Neural progenitor cell (in vitro differentiated cells): ENCODE results near the gene ABCC4. TPM values are rescaled to one million over a fixed set of nuclear protein-coding genes. Genes with fewer than 3 reads are reported as not detected.

ENCODE experiments used
- DNase-seq: peaks from one replicate; pipeline ENCODE4 v3.0.0-alpha.2; 2016; ENCODE audit warnings: low spot score
- H2AFZ ChIP-seq: fragments of 200-600 bp; sonication (generic); replicated peaks from 2 replicates; pipeline ENCODE4 v1.6.1; 2016; ENCODE audit warnings: antibody characterized with exemption
- H3F3A ChIP-seq: fragments of 200-600 bp; sonication (generic); 2 replicates; pipeline ENCODE4 v1.6.1; 2016; ENCODE audit warnings: antibody characterized with exemption, low read depth
- H3K27ac ChIP-seq: fragments of 200-600 bp; sonication (generic); 2 replicates; pipeline ENCODE4 v1.5.1; 2016; ENCODE audit warnings: mild to moderate bottlenecking
- H3K27me3 ChIP-seq: fragments of 200-600 bp; sonication (generic); 2 replicates; pipeline ENCODE4 v1.6.1; 2016; ENCODE audit warnings: mild to moderate bottlenecking, moderate library complexity
- H3K36me3 ChIP-seq: fragments of 200-600 bp; sonication (generic); 2 replicates; pipeline ENCODE4 v1.5.1; 2016
- H3K4me1 ChIP-seq: fragments of 200-600 bp; sonication (generic); 2 replicates; pipeline ENCODE4 v1.6.1; 2016; ENCODE audit warnings: mixed run types
- H3K4me2 ChIP-seq: fragments of 200-600 bp; sonication (generic); 2 replicates; pipeline ENCODE4 v1.6.1; 2016
- H3K4me3 ChIP-seq: fragments of 200-600 bp; sonication (generic); 2 replicates; pipeline ENCODE4 v1.5.1; 2016
- H3K79me2 ChIP-seq: fragments of 200-600 bp; sonication (generic); 2 replicates; pipeline ENCODE4 v1.6.1; 2016; ENCODE audit warnings: low read depth
- H3K9ac ChIP-seq: fragments of 200-600 bp; sonication (generic); 2 replicates; pipeline ENCODE4 v1.6.1; 2016
- H3K9me3 ChIP-seq: fragments of 200-600 bp; sonication (generic); 2 replicates; pipeline ENCODE4 v1.5.1; 2016; ENCODE audit warnings: low read depth
- H4K20me1 ChIP-seq: fragments of 200-600 bp; sonication (generic); 2 replicates; pipeline ENCODE4 v1.6.1; 2016; ENCODE audit warnings: low read depth
- H3K27ac Mint-ChIP-seq: 3 replicates; pipeline ENCODE4 v1.8.0; 2021; ENCODE audit warnings: mixed read lengths
- H3K27me3 Mint-ChIP-seq: 2 replicates; pipeline ENCODE4 v1.8.0; 2022; ENCODE audit warnings: low read depth, mild to moderate bottlenecking, inconsistent platforms, moderate library complexity, mixed read lengths; ENCODE audit not compliant: insufficient read depth
- H3K36me3 Mint-ChIP-seq: 3 replicates; pipeline ENCODE4 v1.8.0; 2021; ENCODE audit warnings: mixed read lengths
- H3K4me1 Mint-ChIP-seq: 3 replicates; pipeline ENCODE4 v1.8.0; 2021; ENCODE audit warnings: mixed read lengths
- H3K4me3 Mint-ChIP-seq: 3 replicates; pipeline ENCODE4 v1.8.0; 2021; ENCODE audit warnings: mild to moderate bottlenecking, moderate library complexity, mixed read lengths
- H3K9me3 Mint-ChIP-seq: 3 replicates; pipeline ENCODE4 v1.8.0; 2020; ENCODE audit warnings: mixed read lengths
- EZH2 ChIP-seq: fragments of 200-600 bp; sonication (generic); IDR thresholded peaks from 2 replicates; pipeline ENCODE4 v1.6.1; 2017; ENCODE audit warnings: antibody characterized with exemption, mild to moderate bottlenecking, moderate library complexity
- EZH2phosphoT487 ChIP-seq: fragments of 200-600 bp; sonication (generic); IDR thresholded peaks from 2 replicates; pipeline ENCODE4 v1.6.1; 2017; ENCODE audit warnings: antibody characterized with exemption
- total RNA-seq: library from RNA; depleted of rRNA; stranded (reverse); fragments of >200 nt; gene quantifications from 2 replicates; pipeline ENCODE4 v1.2.3, GENCODE V29; 2015; ENCODE audit warnings: low replicate concordance
- TF ChIP-seq, protein P1 (sequence below): fragments of 200-600 bp; sonication (generic); IDR thresholded peaks from 2 replicates; pipeline ENCODE4 v1.5.1; 2017; ENCODE audit warnings: antibody characterized with exemption, mild to moderate bottlenecking

ABCC4 gene
- total RNA-seq, 1 donor from 2014 or later: 23.6 TPM

GRCh38 chr13:95236774-95237173, 64.5 kb downstream of the ABCC4 start:
- Histone ChIP-seq H3K79me2 (no peaks in the 10 kb centered on the region), H3F3A (no peaks in the 10 kb centered on the region), H3K27ac (no peak overlapping the region), H3K36me3 (no peaks in the 10 kb centered on the region), H3K9ac (no peak overlapping the region), H3K27me3 (no peaks in the 10 kb centered on the region), H4K20me1 (no peaks in the 10 kb centered on the region), H3K4me2 (no peak overlapping the region), H3K4me1 (no peaks in the 10 kb centered on the region), H2AFZ (no peak overlapping the region), H3K9me3 (no peaks in the 10 kb centered on the region), H3K4me3 (no peak overlapping the region)
- peaks cover 2% of the 10 kb centered on the region for H3K36me3 Mint-ChIP-seq
- peaks cover 2% of the 10 kb centered on the region for H3K4me1 Mint-ChIP-seq
- H3K9me3 Mint-ChIP-seq: no peaks in the 10 kb centered on the region
- peaks cover 2% of the 10 kb centered on the region for H3K27me3 Mint-ChIP-seq
- no peak overlapping the region for H3K27ac Mint-ChIP-seq
- TF ChIP-seq, protein P1, sequence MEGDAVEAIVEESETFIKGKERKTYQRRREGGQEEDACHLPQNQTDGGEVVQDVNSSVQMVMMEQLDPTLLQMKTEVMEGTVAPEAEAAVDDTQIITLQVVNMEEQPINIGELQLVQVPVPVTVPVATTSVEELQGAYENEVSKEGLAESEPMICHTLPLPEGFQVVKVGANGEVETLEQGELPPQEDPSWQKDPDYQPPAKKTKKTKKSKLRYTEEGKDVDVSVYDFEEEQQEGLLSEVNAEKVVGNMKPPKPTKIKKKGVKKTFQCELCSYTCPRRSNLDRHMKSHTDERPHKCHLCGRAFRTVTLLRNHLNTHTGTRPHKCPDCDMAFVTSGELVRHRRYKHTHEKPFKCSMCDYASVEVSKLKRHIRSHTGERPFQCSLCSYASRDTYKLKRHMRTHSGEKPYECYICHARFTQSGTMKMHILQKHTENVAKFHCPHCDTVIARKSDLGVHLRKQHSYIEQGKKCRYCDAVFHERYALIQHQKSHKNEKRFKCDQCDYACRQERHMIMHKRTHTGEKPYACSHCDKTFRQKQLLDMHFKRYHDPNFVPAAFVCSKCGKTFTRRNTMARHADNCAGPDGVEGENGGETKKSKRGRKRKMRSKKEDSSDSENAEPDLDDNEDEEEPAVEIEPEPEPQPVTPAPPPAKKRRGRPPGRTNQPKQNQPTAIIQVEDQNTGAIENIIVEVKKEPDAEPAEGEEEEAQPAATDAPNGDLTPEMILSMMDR: no peak
- no peak for DNase-seq
- no peak overlapping the region for H3K4me3 Mint-ChIP-seq

DNA sequence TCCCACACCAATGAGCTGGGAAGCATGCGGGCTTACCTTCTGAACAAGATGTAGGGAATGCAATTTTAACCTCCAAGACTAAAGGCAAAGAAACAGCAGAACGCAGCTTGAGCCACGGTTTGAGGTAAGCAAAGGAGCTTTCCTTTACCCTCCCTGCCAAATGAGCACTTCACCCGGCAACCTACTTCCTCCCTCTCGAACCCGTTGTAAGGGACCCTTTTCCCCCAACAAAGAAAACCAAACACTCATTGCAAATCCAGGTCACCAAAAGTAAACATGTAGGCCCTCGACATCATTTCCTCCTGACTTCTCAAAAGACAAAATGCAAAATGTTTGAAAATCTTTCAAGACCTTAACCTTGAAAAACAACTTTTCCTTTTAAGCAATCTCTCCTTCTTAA, 65.3 kb downstream of the ABCC4 start:
- DNase-seq: no peak
- no peaks in the 10 kb centered on the region for H3K36me3 ChIP-seq
- no peaks in the 10 kb centered on the region for H3F3A ChIP-seq
- no peaks in the 10 kb centered on the region for H3K27me3 ChIP-seq
- Mint-ChIP-seq H3K4me3 (no peak overlapping the region), H3K36me3 (no peaks in the 10 kb centered on the region), H3K27me3 (peaks cover 2% of the 10 kb centered on the region), H3K9me3 (no peaks in the 10 kb centered on the region), H3K4me1 (no peaks in the 10 kb centered on the region), H3K27ac (no peak overlapping the region)
- no peaks in the 10 kb centered on the region for H4K20me1 ChIP-seq
- no peaks in the 10 kb centered on the region for H3K4me1 ChIP-seq
- H3K9ac ChIP-seq: no peak overlapping the region
- no peak overlapping the region for H3K4me2 ChIP-seq
- no peaks in the 10 kb centered on the region for H3K9me3 ChIP-seq
- no peak overlapping the region for H2AFZ ChIP-seq
- no peaks in the 10 kb centered on the region for H3K79me2 ChIP-seq
- H3K27ac ChIP-seq: no peak overlapping the region
- TF ChIP-seq, protein P1: no peak
- TF ChIP-seq EZH2 (no peak), EZH2phosphoT487 (no peak)
- H3K4me3 ChIP-seq: no peak overlapping the region

DNA sequence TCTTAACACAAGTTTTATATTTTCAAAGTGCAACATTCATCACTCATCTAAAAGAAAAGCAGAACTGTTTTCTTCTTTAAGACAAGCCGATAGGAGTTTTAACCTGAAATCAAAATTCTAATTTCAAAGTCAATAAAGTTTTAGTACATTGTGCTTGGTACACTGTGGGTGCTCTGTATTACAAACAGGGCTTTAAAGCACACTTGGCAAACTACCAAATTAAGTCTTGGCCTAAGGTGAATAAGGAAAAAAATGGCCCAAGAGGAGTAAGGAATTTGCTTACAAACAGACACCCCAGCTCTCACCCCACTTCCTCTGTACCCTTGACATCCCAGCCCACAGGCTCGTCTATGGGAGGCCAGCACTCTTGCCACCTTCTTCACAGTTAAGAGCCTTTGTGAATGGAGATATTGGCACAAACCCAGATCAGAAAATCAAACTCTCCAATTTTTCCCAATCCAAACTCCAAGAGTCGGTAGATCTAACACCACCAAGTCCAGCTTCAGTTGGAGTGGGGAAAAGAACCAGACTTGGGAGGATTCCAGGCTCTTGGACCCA, 66.0 kb downstream of the ABCC4 start:
- Histone ChIP-seq H3K4me2 (no peak overlapping the region), H3F3A (no peaks in the 10 kb centered on the region), H2AFZ (no peak overlapping the region), H3K4me3 (no peak overlapping the region), H3K27me3 (no peaks in the 10 kb centered on the region), H3K4me1 (no peaks in the 10 kb centered on the region), H3K36me3 (no peaks in the 10 kb centered on the region), H3K9ac (no peak overlapping the region), H4K20me1 (no peaks in the 10 kb centered on the region), H3K9me3 (no peaks in the 10 kb centered on the region), H3K79me2 (no peaks in the 10 kb centered on the region), H3K27ac (no peak overlapping the region)
- Mint-ChIP-seq H3K4me3 (no peak overlapping the region), H3K27ac (no peak overlapping the region), H3K27me3 (peaks cover 2% of the 10 kb centered on the region), H3K4me1 (no peaks in the 10 kb centered on the region), H3K9me3 (no peaks in the 10 kb centered on the region), H3K36me3 (no peaks in the 10 kb centered on the region)
- TF ChIP-seq EZH2phosphoT487: no peak
- TF ChIP-seq, protein P1: no peak
- TF ChIP-seq EZH2: no peak
- DNase-seq: no peak
